Natural killer cell (primary cell): ENCODE measurements around the gene CD164L2. TPM values are rescaled to one million over a fixed set of nuclear protein-coding genes. Genes with fewer than 3 reads are reported as not detected.

Experiments
- ATAC-seq, 3 donors: fragments of 150-1000 bp in 2 of 3; fragments of 200-7000 bp in 1 of 3; cut with Tn5 transposase; 1 replicate in 1 of 3; 2 replicates in 2 of 3; pipeline ENCODE4 v1.10.0; 2021; ENCODE audit warnings: mild to moderate bottlenecking in 2 of 3, moderate library complexity in 2 of 3
- DNase-seq, 2 donors: peaks; one replicate each; pipeline versions ENCODE4 v3.0.0 to v3.0.0-alpha.2; 2013 to 2021; ENCODE audit warnings: mixed read lengths in 1 of 2
- H3K27ac ChIP-seq: one replicate; pipeline ENCODE4 v1.5.1; 2013; ENCODE audit warnings: mild to moderate bottlenecking, low read length
- H3K27me3 ChIP-seq: one replicate; pipeline ENCODE4 v1.6.1; 2013; ENCODE audit warnings: low read length; ENCODE audit not compliant: control insufficient read depth, insufficient read depth
- H3K36me3 ChIP-seq: one replicate; pipeline ENCODE4 v1.6.1; 2013; ENCODE audit warnings: low read length; ENCODE audit not compliant: control insufficient read depth, insufficient read depth
- H3K4me1 ChIP-seq: one replicate; pipeline ENCODE4 v1.6.1; 2013; ENCODE audit warnings: low read length; ENCODE audit not compliant: control insufficient read depth, insufficient read depth
- H3K4me3 ChIP-seq: one replicate; pipeline ENCODE4 v1.5.1; 2013; ENCODE audit warnings: low read length
- H3K9me3 ChIP-seq: one replicate; pipeline ENCODE4 v1.6.1; 2013; ENCODE audit warnings: low read length; ENCODE audit not compliant: control insufficient read depth, insufficient read depth
- H3K27ac Mint-ChIP-seq, 2 donors: one replicate each; pipeline ENCODE4 v1.8.0; 2022; ENCODE audit warnings: mild to moderate bottlenecking in 2 of 2, mixed read lengths in 2 of 2, moderate library complexity in 1 of 2
- H3K27me3 Mint-ChIP-seq, 2 donors: one replicate each; pipeline ENCODE4 v1.8.0; 2022; ENCODE audit warnings: low read depth in 2 of 2, mixed read lengths in 2 of 2
- H3K36me3 Mint-ChIP-seq: one replicate; pipeline ENCODE4 v1.8.0; 2022; ENCODE audit warnings: mixed read lengths
- H3K4me1 Mint-ChIP-seq, 2 donors: one replicate each; pipeline ENCODE4 v1.8.0; 2022; ENCODE audit warnings: mixed read lengths in 2 of 2
- H3K4me3 Mint-ChIP-seq: one replicate; pipeline ENCODE4 v1.8.0; 2022; ENCODE audit warnings: mild to moderate bottlenecking, moderate library complexity, mixed read lengths
- H3K9me3 Mint-ChIP-seq, 2 donors: one replicate each; pipeline ENCODE4 v1.8.0; 2022; ENCODE audit warnings: mixed read lengths in 2 of 2
- CTCF ChIP-seq: fragments of 200-600 bp; IDR thresholded peaks from one replicate; pipeline ENCODE4 v1.8.0; 2022; ENCODE audit warnings: antibody characterized with exemption
- WGBS: methylation state at CpG from one replicate; pipeline ENCODE4 v1.1.7; 2013; ENCODE audit warnings: missing lambda C conversion rate; ENCODE audit not compliant: insufficient coverage; 5-methylcytosine and 5-hydroxymethylcytosine counted together
- intact Hi-C: fragments of 100-400 bp; cut with micrococcal nuclease; formaldehyde crosslinking; loops from one replicate; pipeline ENCODE4 v1.14.2; 2022
- total RNA-seq, 4 donors: library from RNA; stranded (reverse); fragments of 120-200 nt in 1 of 4; gene quantifications; one replicate each; pipeline versions ENCODE4 v1.2.3 to v1.2.4, GENCODE V29; 2013 to 2022

The CD164L2 gene
- total RNA-seq, 3 donors from 2014 or later (not counting 1 experiment from before 2014, with no cell fraction given), result 0.40 TPM; not detected in 2

GRCh38 chr1:27397110-27397509 is 14.0 kb upstream of the CD164L2 start:
- Mint-ChIP-seq H3K27ac (no peak overlapping the region), H3K27me3 (peaks cover 2 to 4% of the 10 kb centered on the region in 2 donors), H3K4me1 (peaks cover 16 to 31% of the 10 kb centered on the region in 2 donors), H3K9me3 (no peaks in the 10 kb centered on the region), H3K4me3 (no peak overlapping the region), H3K36me3 (no peaks in the 10 kb centered on the region)
- ATAC-seq (no peak), DNase-seq (no peak)
- peaks cover 27% of the 10 kb centered on the region for H3K4me1 ChIP-seq
- H3K27ac ChIP-seq, result no peak overlapping the region
- no peak overlapping the region for H3K4me3 ChIP-seq
- no peaks in the 10 kb centered on the region for H3K36me3 ChIP-seq
- 95% methylated on average over 3 of the region's 3 CpGs for WGBS
- intact Hi-C loops, result loop anchor here (5.0 kb wide), 1 partner anchor 295 kb away; no protein-coding TSS in a partner anchor
- H3K27me3 ChIP-seq, result no peaks in the 10 kb centered on the region
- TF ChIP-seq CTCF, result no peak
- no peaks in the 10 kb centered on the region for H3K9me3 ChIP-seq

- Mint-ChIP-seq H3K9me3 (no peaks in the 10 kb centered on the region), H3K4me1 (peaks cover 11 to 24% of the 10 kb centered on the region in 2 donors), H3K27me3 (peaks cover 6 to 7% of the 10 kb centered on the region in 2 donors), H3K4me3 (peak overlapping the region; percentile 17), H3K36me3 (no peaks in the 10 kb centered on the region), H3K27ac (peak overlapping the region; percentile 36 to 98)
- Histone ChIP-seq H3K4me1 (peaks cover 23% of the 10 kb centered on the region), H3K27ac (no peak overlapping the region), H3K9me3 (no peaks in the 10 kb centered on the region), H3K27me3 (no peaks in the 10 kb centered on the region), H3K36me3 (no peaks in the 10 kb centered on the region), H3K4me3 (no peak overlapping the region)
- ATAC-seq, result peak; percentile 31 to 61 (median 32)
- whole genome bisulfite sequencing, result 2% methylated on average over 7 of the region's 10 CpGs
- peak; percentile 92 for TF ChIP-seq CTCF
- intact Hi-C loops, result loop anchor here (1.0 to 5.0 kb wide), 4 partner anchors 63 to 293 kb away; no protein-coding TSS in a partner anchor
- DNase-seq, result peak; percentile 76 to 90
These were observed 12.5 kb upstream of the CD164L2 start for GRCh38 chr1:27395441-27396195.

DNA sequence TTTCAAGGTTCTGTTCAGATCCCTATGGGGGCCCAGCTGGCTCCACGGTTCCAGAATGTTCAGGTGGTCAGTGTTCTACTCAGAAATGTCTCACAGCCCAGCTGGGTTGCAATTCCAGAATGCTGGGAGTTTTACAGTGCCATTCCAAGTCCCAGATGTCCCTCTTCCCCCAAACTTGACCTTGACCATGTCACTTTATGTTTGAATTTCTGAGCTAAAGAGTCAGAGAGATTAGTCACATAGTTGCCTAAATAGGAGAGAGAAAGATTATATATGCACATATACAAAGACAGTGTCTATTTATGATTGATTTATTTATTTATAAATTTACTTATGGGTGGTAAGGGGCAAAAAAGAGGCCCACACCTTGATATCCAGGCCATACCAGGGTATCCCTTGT is 11.8 kb upstream of the CD164L2 start:
- TF ChIP-seq CTCF, result no peak
- 95% methylated on average over 1 of the region's 1 CpG for WGBS
- H3K9me3 Mint-ChIP-seq, result no peaks in the 10 kb centered on the region
- ATAC-seq (no peak), DNase-seq (no peak)
- H3K27me3 Mint-ChIP-seq, result peaks cover 7 to 10% of the 10 kb centered on the region in 2 donors
- H3K9me3 ChIP-seq, result no peaks in the 10 kb centered on the region
- H3K4me3 ChIP-seq, result no peak overlapping the region
- H3K4me1 ChIP-seq, result peaks cover 23% of the 10 kb centered on the region
- H3K4me3 Mint-ChIP-seq, result no peak overlapping the region
- peak overlapping the region; percentile 36 to 98 for H3K27ac Mint-ChIP-seq
- no peak overlapping the region for H3K27ac ChIP-seq
- intact Hi-C loops, result loop anchor here (1.0 to 5.0 kb wide), 4 partner anchors 62 to 293 kb away; no protein-coding TSS in a partner anchor
- no peaks in the 10 kb centered on the region for H3K36me3 ChIP-seq
- no peaks in the 10 kb centered on the region for H3K36me3 Mint-ChIP-seq
- H3K27me3 ChIP-seq, result no peaks in the 10 kb centered on the region
- peaks cover 9 to 19% of the 10 kb centered on the region in 2 donors for H3K4me1 Mint-ChIP-seq
